Transverse colon (tissue), 4 donors: ENCODE data around the gene DLGAP1. TPM values are rescaled to one million over a fixed set of nuclear protein-coding genes. Genes with fewer than 3 reads are reported as not detected.

Experiments used
- DNase-seq: peaks from one replicate; pipeline ENCODE4 v3.0.0-alpha.2; 2019
- H3K27ac ChIP-seq, 4 donors: fragments of 200-600 bp; sonication (generic); 2 replicates each; pipeline ENCODE4 v1.5.1; 2016 to 2018; ENCODE audit warnings: inconsistent platforms in 4 of 4
- H3K27me3 ChIP-seq: fragments of 200-600 bp; sonication (generic); 2 replicates; pipeline ENCODE4 v1.5.1; 2017; ENCODE audit warnings: inconsistent platforms
- H3K36me3 ChIP-seq, 4 donors: fragments of 200-600 bp; sonication (generic); 2 replicates each; pipeline ENCODE4 v1.5.1; 2017 to 2019; ENCODE audit warnings: inconsistent platforms in 4 of 4
- H3K4me1 ChIP-seq, 4 donors: fragments of 200-600 bp; sonication (generic); 2 replicates each; pipeline ENCODE4 v1.5.1; 2017 to 2020; ENCODE audit warnings: inconsistent platforms in 4 of 4
- H3K4me3 ChIP-seq, 4 donors: fragments of 200-600 bp; sonication (generic); 1 replicate in 1 of 4; 2 replicates in 3 of 4; pipeline versions ENCODE4 v1.5.1 to v1.6.1; 2017 to 2019; ENCODE audit warnings: inconsistent platforms in 4 of 4
- H3K9me3 ChIP-seq, 2 donors: fragments of 200-600 bp; sonication (generic); 2 replicates each; pipeline ENCODE4 v1.5.1; 2017 to 2019; ENCODE audit warnings: inconsistent platforms in 2 of 2
- CTCF ChIP-seq, 5 experiments: fragments of 200-600 bp in 3 of 5; fragments of 450-650 bp in 2 of 5; sonication (generic) in 3 of 5; IDR thresholded peaks; 1 replicate in 2 of 5; 2 replicates in 3 of 5; pipeline ENCODE4 v1.5.1; 2016 to 2017; ENCODE audit warnings: antibody characterized with exemption in 5 of 5, inconsistent platforms in 3 of 5, mild to moderate bottlenecking in 2 of 5, moderate library complexity in 1 of 5
- EP300 ChIP-seq: sonication (generic); formaldehyde crosslinking; IDR thresholded peaks from one replicate; pipeline ENCODE4 v1.6.1; 2017; ENCODE audit warnings: antibody characterized with exemption, low read depth
- POLR2A ChIP-seq: fragments of 450-650 bp; IDR thresholded peaks from one replicate; pipeline ENCODE4 v1.6.1; 2016; ENCODE audit warnings: antibody characterized with exemption, mild to moderate bottlenecking, moderate library complexity
- POLR2AphosphoS5 ChIP-seq, 3 donors: sonication (generic); formaldehyde crosslinking; IDR thresholded peaks; one replicate each; pipeline ENCODE4 v1.6.1; 2016; ENCODE audit warnings: antibody characterized with exemption in 3 of 3
- WGBS, 2 donors: methylation state at CpG; one replicate each; pipeline ENCODE4 v1.1.5; 2018; ENCODE audit warnings: low coverage in 1 of 2; 5-methylcytosine and 5-hydroxymethylcytosine counted together
- in situ Hi-C, 4 donors: fragments of 200-750 bp; cut with MboI; loops; one replicate each; pipeline versions ENCODE4 v1.15.0 to v1.15.1; 2017; ENCODE audit warnings: low sequenced_read_pairs in 3 of 4, low pct_ligation_motif_present in 1 of 4, low pct_unique_long_range_greater_than_20kb in 1 of 4
- intact Hi-C: fragments of 100-400 bp; cut with DNase I; formaldehyde crosslinking; loops from one replicate; pipeline ENCODE4 v1.15.1; 2023; ENCODE audit warnings: low total_unique reads
- total RNA-seq, 4 donors: library from RNA; depleted of rRNA; stranded (reverse); fragments of >200 nt; gene quantifications; one replicate each; pipeline ENCODE4 v1.1.0, GENCODE V29; 2016

The DLGAP1 gene
- total RNA-seq, 4 donors from 2014 or later: 2.7 to 7.2 (median 3.3) TPM

- Histone ChIP-seq H3K27ac (no peak overlapping the region), H3K4me3 (no peak overlapping the region), H3K9me3 (no peaks in the 10 kb centered on the region), H3K27me3 (no peaks in the 10 kb centered on the region), H3K36me3 (no peaks in the 10 kb centered on the region), H3K4me1 (no peaks in the 10 kb centered on the region)
- no peak for DNase-seq
- no peak for TF ChIP-seq EP300
- no peak for TF ChIP-seq POLR2A
- TF ChIP-seq POLR2AphosphoS5 (IDR thresholded peaks at IDR 0.05): no peak
- no peak for TF ChIP-seq CTCF (IDR thresholded peaks at IDR 0.05)
- in situ Hi-C loops (loop anchor here in 1 of 4 donors (25.0 kb wide), 1 partner anchor 733 kb away; no protein-coding TSS in a partner anchor), intact Hi-C loops (no loop called here)
- WGBS, 2 donors: 58 to 66% methylated on average over 2 to 5 of the region's 5 CpGs
These were observed 435.1 kb downstream of the DLGAP1 start for GRCh38 chr18:4020026-4020425.

- H3K4me1 ChIP-seq: no peaks in the 10 kb centered on the region
- H3K9me3 ChIP-seq: no peaks in the 10 kb centered on the region
- no peak for DNase-seq
- no peaks in the 10 kb centered on the region for H3K36me3 ChIP-seq
- H3K27me3 ChIP-seq: no peaks in the 10 kb centered on the region
- no peak overlapping the region for H3K4me3 ChIP-seq
- WGBS, 2 donors: 29 to 30% methylated on average over 3 of the region's 3 CpGs
- intact Hi-C loops (no loop called here), in situ Hi-C loops (loop anchor here in 1 of 4 donors (25.0 kb wide), 1 partner anchor 730 kb away; no protein-coding TSS in a partner anchor)
- TF ChIP-seq POLR2A (no peak), POLR2AphosphoS5 (IDR thresholded peaks at IDR 0.05) (no peak), CTCF (IDR thresholded peaks at IDR 0.05) (no peak), EP300 (no peak)
- H3K27ac ChIP-seq: no peak overlapping the region
These were observed 437.6 kb downstream of the DLGAP1 start for GRCh38 chr18:4017480-4017879.

GRCh38 chr18:4016391-4017049 is 438.6 kb downstream of the DLGAP1 start:
- intact Hi-C loops (no loop called here), in situ Hi-C loops (loop anchor here in 1 of 4 donors (25.0 kb wide), 1 partner anchor 729 kb away; no protein-coding TSS in a partner anchor)
- WGBS, 2 donors: 74 to 100% methylated on average over 4 of the region's 4 CpGs
- no peaks in the 10 kb centered on the region for H3K36me3 ChIP-seq
- no peaks in the 10 kb centered on the region for H3K4me1 ChIP-seq
- H3K27me3 ChIP-seq: no peaks in the 10 kb centered on the region
- no peak overlapping the region for H3K27ac ChIP-seq
- no peak overlapping the region for H3K4me3 ChIP-seq
- TF ChIP-seq POLR2A: no peak
- no peaks in the 10 kb centered on the region for H3K9me3 ChIP-seq
- DNase-seq: no peak

GRCh38 chr18:4007846-4008245 is 447.3 kb downstream of the DLGAP1 start:
- Histone ChIP-seq H3K4me1 (no peaks in the 10 kb centered on the region), H3K36me3 (no peaks in the 10 kb centered on the region), H3K9me3 (no peaks in the 10 kb centered on the region), H3K27me3 (no peaks in the 10 kb centered on the region), H3K4me3 (no peak overlapping the region), H3K27ac (no peak overlapping the region)
- TF ChIP-seq EP300: no peak
- no peak for TF ChIP-seq POLR2AphosphoS5 (IDR thresholded peaks at IDR 0.05)
- TF ChIP-seq CTCF (IDR thresholded peaks at IDR 0.05): no peak
- TF ChIP-seq POLR2A: no peak
- DNase-seq: no peak
- in situ Hi-C loops (loop anchor here in 1 of 4 donors (25.0 kb wide), 1 partner anchor 721 kb away; no protein-coding TSS in a partner anchor), intact Hi-C loops (no loop called here)
